Right lobe of liver (tissue), 6 donors: Measurements from ENCODE around the gene POLR3H. TPM values are rescaled to one million over a fixed set of nuclear protein-coding genes. Genes with fewer than 3 reads are reported as not detected.
"Not testable (repeated sequence)": the region's sequence is repeated elsewhere in the genome, so short reads cannot be mapped to it uniquely, and the experiment has no call there.

Experiments
- ATAC-seq, 4 donors: fragments of 200-7000 bp; cut with Tn5 transposase; one replicate each; pipeline ENCODE4 v1.9.1; 2020; ENCODE audit warnings: mild to moderate bottlenecking in 4 of 4, moderate library complexity in 4 of 4
- DNase-seq, 3 donors: peaks; one replicate each; pipeline ENCODE4 v3.0.0-alpha.2; 2020
- H3K27ac ChIP-seq, 3 donors: fragments of 200-600 bp; one replicate each; pipeline ENCODE4 v1.8.0; 2022
- H3K27me3 ChIP-seq, 2 donors: fragments of 200-600 bp; one replicate each; pipeline ENCODE4 v1.8.0; 2022
- H3K36me3 ChIP-seq, 4 donors: fragments of 200-600 bp; sonication (generic) in 1 of 4; one replicate each; pipeline versions ENCODE4 v1.5.1 to v1.8.0; 2017 to 2022; ENCODE audit warnings: control low read depth in 1 of 4
- H3K4me1 ChIP-seq, 4 donors: fragments of 200-600 bp; sonication (generic) in 1 of 4; one replicate each; pipeline versions ENCODE4 v1.5.1 to v1.8.0; 2017 to 2022; ENCODE audit warnings: control low read depth in 1 of 4
- H3K4me3 ChIP-seq, 3 donors: fragments of 200-600 bp; one replicate each; pipeline ENCODE4 v1.8.0; 2022
- H3K9me3 ChIP-seq, 4 donors: fragments of 200-600 bp; sonication (generic) in 1 of 4; one replicate each; pipeline versions ENCODE4 v1.5.1 to v1.8.0; 2017 to 2022; ENCODE audit warnings: control low read depth in 1 of 4
- CTCF ChIP-seq, 4 donors: fragments of 200-600 bp in 3 of 4; fragments of 450-650 bp in 1 of 4; IDR thresholded peaks; one replicate each; pipeline versions ENCODE4 v1.5.1 to v1.8.0; 2016 to 2022; ENCODE audit warnings: antibody characterized with exemption in 4 of 4, mild to moderate bottlenecking in 2 of 4
- POLR2A ChIP-seq: fragments of 450-650 bp; IDR thresholded peaks from one replicate; pipeline ENCODE4 v1.6.1; 2017; ENCODE audit warnings: antibody characterized with exemption, mild to moderate bottlenecking
- WGBS: methylation state at CpG from one replicate; pipeline ENCODE4 v1.1.6; 2018; ENCODE audit warnings: low coverage, low lambda C conversion rate; ENCODE audit not compliant: insufficient coverage; ENCODE audit errors: missing lambda C conversion rate; 5-methylcytosine and 5-hydroxymethylcytosine counted together
- intact Hi-C, 2 donors: fragments of 100-400 bp; cut with DNase I; formaldehyde crosslinking; loops; one replicate each; pipeline versions ENCODE4 v1.11.2 to v1.14.1; 2022
- long read RNA-seq: library from polyadenylated mRNA; unstranded; transcript quantifications from one replicate; pipeline ENCODE4 v2.0.0, GENCODE V29; 2019
- total RNA-seq, 6 experiments: library from RNA; depleted of rRNA in 2 of 6; stranded (reverse); fragments of >200 nt in 2 of 6; fragmentation: NEBNext Ultra II Directional in 3 of 6; extraction: Animal tissue kit (Norgen Biotek cat#: 25700) in 3 of 6; gene quantifications; one replicate each; pipeline versions ENCODE4 v1.1.0 to v1.2.4, GENCODE V29; 2016 to 2023
- donor health status: DM: no; HTN: yes; CAD: no.
- donor health status: DM: no; HTN: no; CAD: no.
- donor health status: DM: no; HTN: no; CAD: no.
- donor health status: DM: no; HTN: yes; CAD: no.
- donor health status: DM: no; HTN: yes; CAD: no.

POLR3H gene
- 10 to 100 TPM in 5 of 6 experiments, 1 to 10 TPM in 1; 9.5 to 23.0 (median 18.0) TPM for total RNA-seq
- long read RNA-seq, full-length matches to known transcripts: 5 of 9 reads
- long read RNA-seq, partial matches to known transcripts: 2 of 9 reads
- long read RNA-seq, other reads (novel, unspliced or antisense): 2 of 9 reads

GRCh38 chr22:41543854-41544670 is at the start of gene POLR3H:
Gene POLR3H, minus strand, starts transcription at chr22:41544470. Its CDS starts 369 bp downstream, at chr22:41544101.
- Histone ChIP-seq H3K27ac (peak within 1 kb of the TSS; percentile 67 to 80 (median 71)), H3K9me3 (no peaks in the 10 kb centered on the region), H3K4me3 (peak within 1 kb of the TSS; percentile 72 to 88 (median 88)), H3K36me3 (no peaks in the 10 kb centered on the region), H3K4me1 (peaks cover 0 to 27% (median 12%) of the 10 kb centered on the region in 4 donors), H3K27me3 (no peaks in the 10 kb centered on the region)
- 0% methylated on average over 21 of the region's 80 CpGs for WGBS
- DNase-seq (peak; percentile 99 to 100 (median 99)), ATAC-seq (peak; percentile 94 to 98 (median 95))
- TF ChIP-seq CTCF (IDR thresholded peaks at IDR 0.05) (peak; percentile 49 to 90 (median 77)), POLR2A (peak; percentile 59)
- intact Hi-C loops: loop anchor here (5.0 to 10.0 kb wide), 2 partner anchors 51 to 53 kb away; no protein-coding TSS in a partner anchor

GRCh38 chr22:41593336-41593960 is 49.2 kb upstream of the POLR3H start:
- not testable (repeated sequence) for H3K27ac ChIP-seq, H3K36me3 ChIP-seq, ATAC-seq, H3K9me3 ChIP-seq, H3K27me3 ChIP-seq, H3K4me3 ChIP-seq, DNase-seq, H3K4me1 ChIP-seq
- 94% methylated on average over 6 of the region's 51 CpGs for WGBS
- intact Hi-C loops: loop anchor here in 1 of 2 donors (10.0 kb wide), 1 partner anchor 49 kb away; the partner anchor contains the start of gene POLR3H

- TF ChIP-seq CTCF (IDR thresholded peaks at IDR 0.05): no peak
- peak; percentile 92 for TF ChIP-seq POLR2A
- 0% methylated on average over 17 of the region's 61 CpGs for WGBS
- Histone ChIP-seq H3K27me3 (no peaks in the 10 kb centered on the region), H3K4me3 (peak within 1 kb of the TSS; percentile 96 to 99 (median 98)), H3K9me3 (no peaks in the 10 kb centered on the region), H3K27ac (peak within 1 kb of the TSS; percentile 51 to 87 (median 86)), H3K4me1 (peaks cover 0 to 16% (median 7%) of the 10 kb centered on the region in 4 donors), H3K36me3 (no peaks in the 10 kb centered on the region)
- DNase-seq (peak; percentile 100), ATAC-seq (peak; percentile 89 to 96 (median 92))
- intact Hi-C loops: loop anchor here in 1 of 2 donors (10.0 kb wide), 1 partner anchor 45 kb away; the partner anchor contains the start of gene POLR3H
These were observed 45.3 kb upstream of the POLR3H start, which contains the start of gene PMM1 for GRCh38 chr22:41589391-41590241. Gene PMM1, minus strand, starts transcription at chr22:41589840. Its CDS starts 35 bp downstream, at chr22:41589805.

GRCh38 chr22:41587347-41587723 is 43.1 kb upstream of the POLR3H start:
- peak overlapping the region in 2 of 3 donors; percentile 19 to 28 for H3K4me3 ChIP-seq
- TF ChIP-seq CTCF (IDR thresholded peaks at IDR 0.05): no peak
- TF ChIP-seq POLR2A: no peak

More at GRCh38 chr22:41587347-41587723, 43.1 kb upstream of the POLR3H start:
- Histone ChIP-seq H3K27me3 (no peaks in the 10 kb centered on the region), H3K36me3 (peaks cover 0 to 18% (median 8%) of the 10 kb centered on the region in 4 donors), H3K9me3 (no peaks in the 10 kb centered on the region), H3K27ac (peak overlapping the region in 2 of 3 donors; percentile 73 to 80), H3K4me1 (peaks cover 0 to 16% (median 7%) of the 10 kb centered on the region in 4 donors)
- ATAC-seq (no peak), DNase-seq (no peak)
- intact Hi-C loops: no loop called here
- WGBS: 58% methylated on average over 5 of the region's 7 CpGs
